Suprapubic skin (tissue), 3 donors: ENCODE measurements around the gene KCNMB1.

ENCODE experiments used
- POLR2A ChIP-seq, 2 donors: fragments of 450-650 bp; IDR thresholded peaks; one replicate each; pipeline ENCODE4 v1.6.1; 2017; ENCODE audit warnings: antibody characterized with exemption in 2 of 2, mild to moderate bottlenecking in 2 of 2, moderate library complexity in 2 of 2
- TF ChIP-seq, protein P1 (sequence below), 2 donors: fragments of 200-600 bp in 1 of 2; fragments of 450-650 bp in 1 of 2; sonication (generic) in 1 of 2; IDR thresholded peaks; one replicate each; pipeline ENCODE4 v1.5.1; 2016 to 2019; ENCODE audit warnings: antibody characterized with exemption in 2 of 2, mild to moderate bottlenecking in 1 of 2, moderate library complexity in 1 of 2

DNA sequence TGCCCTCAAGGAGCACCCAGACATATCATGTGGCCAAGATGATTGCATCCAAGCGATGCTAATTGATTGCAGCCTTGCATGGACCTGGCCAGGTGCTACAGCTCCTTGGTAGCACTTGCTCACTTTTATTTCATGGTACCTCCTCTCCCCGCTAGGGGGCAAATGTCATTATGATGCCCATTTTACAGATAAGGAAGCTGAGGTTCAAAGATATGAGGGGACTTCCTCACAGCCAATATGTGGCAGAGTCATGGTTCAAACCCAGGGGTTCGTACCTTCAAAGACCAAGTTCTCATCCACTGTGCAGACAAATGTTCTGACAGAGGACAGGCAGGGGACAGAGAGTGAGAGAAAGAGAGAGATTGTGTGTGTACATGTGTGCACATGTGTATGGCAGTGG is 21.9 kb upstream of the KCNMB1 start:
- TF ChIP-seq POLR2A (IDR thresholded peaks at IDR 0.05): no peak
- TF ChIP-seq, protein P1, sequence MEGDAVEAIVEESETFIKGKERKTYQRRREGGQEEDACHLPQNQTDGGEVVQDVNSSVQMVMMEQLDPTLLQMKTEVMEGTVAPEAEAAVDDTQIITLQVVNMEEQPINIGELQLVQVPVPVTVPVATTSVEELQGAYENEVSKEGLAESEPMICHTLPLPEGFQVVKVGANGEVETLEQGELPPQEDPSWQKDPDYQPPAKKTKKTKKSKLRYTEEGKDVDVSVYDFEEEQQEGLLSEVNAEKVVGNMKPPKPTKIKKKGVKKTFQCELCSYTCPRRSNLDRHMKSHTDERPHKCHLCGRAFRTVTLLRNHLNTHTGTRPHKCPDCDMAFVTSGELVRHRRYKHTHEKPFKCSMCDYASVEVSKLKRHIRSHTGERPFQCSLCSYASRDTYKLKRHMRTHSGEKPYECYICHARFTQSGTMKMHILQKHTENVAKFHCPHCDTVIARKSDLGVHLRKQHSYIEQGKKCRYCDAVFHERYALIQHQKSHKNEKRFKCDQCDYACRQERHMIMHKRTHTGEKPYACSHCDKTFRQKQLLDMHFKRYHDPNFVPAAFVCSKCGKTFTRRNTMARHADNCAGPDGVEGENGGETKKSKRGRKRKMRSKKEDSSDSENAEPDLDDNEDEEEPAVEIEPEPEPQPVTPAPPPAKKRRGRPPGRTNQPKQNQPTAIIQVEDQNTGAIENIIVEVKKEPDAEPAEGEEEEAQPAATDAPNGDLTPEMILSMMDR (IDR thresholded peaks at IDR 0.05): no peak
